Chondrocyte (in vitro differentiated cells): ENCODE results near the gene PSENEN. TPM values are rescaled to one million over a fixed set of nuclear protein-coding genes. Genes with fewer than 3 reads are reported as not detected.

Source experiments
- DNase-seq: peaks from one replicate; pipeline ENCODE4 v3.0.0; 2021; ENCODE audit warnings: mixed read lengths, low spot score
- H3K27ac Mint-ChIP-seq: one replicate; pipeline ENCODE4 v1.8.0; 2021; ENCODE audit warnings: mild to moderate bottlenecking, moderate library complexity, mixed read lengths; ENCODE audit not compliant: unreplicated experiment
- H3K27me3 Mint-ChIP-seq: 2 replicates; pipeline ENCODE4 v1.8.0; 2021; ENCODE audit warnings: low read depth, mixed read lengths
- H3K36me3 Mint-ChIP-seq: 2 replicates; pipeline ENCODE4 v1.8.0; 2021; ENCODE audit warnings: low read depth, mixed read lengths
- H3K4me1 Mint-ChIP-seq: 2 replicates; pipeline ENCODE4 v1.8.0; 2021; ENCODE audit warnings: low read depth, mild to moderate bottlenecking, mixed read lengths
- H3K4me3 Mint-ChIP-seq: one replicate; pipeline ENCODE4 v1.8.0; 2021; ENCODE audit warnings: mild to moderate bottlenecking, moderate library complexity, mixed read lengths; ENCODE audit not compliant: unreplicated experiment
- H3K9me3 Mint-ChIP-seq: 2 replicates; pipeline ENCODE4 v1.8.0; 2021; ENCODE audit warnings: low read depth, mixed read lengths
- total RNA-seq: library from RNA; stranded (reverse); gene quantifications from 3 replicates; pipeline ENCODE4 v1.2.1, GENCODE V29; 2021
- TF ChIP-seq, protein P1 (sequence below): fragments of 200-600 bp; sonication (generic); IDR thresholded peaks from 2 replicates; pipeline ENCODE4 v1.5.0; 2021; ENCODE audit warnings: antibody characterized with exemption, mild to moderate bottlenecking, moderate library complexity

The PSENEN gene
- total RNA-seq, 1 donor from 2014 or later = 59.9 TPM

DNA sequence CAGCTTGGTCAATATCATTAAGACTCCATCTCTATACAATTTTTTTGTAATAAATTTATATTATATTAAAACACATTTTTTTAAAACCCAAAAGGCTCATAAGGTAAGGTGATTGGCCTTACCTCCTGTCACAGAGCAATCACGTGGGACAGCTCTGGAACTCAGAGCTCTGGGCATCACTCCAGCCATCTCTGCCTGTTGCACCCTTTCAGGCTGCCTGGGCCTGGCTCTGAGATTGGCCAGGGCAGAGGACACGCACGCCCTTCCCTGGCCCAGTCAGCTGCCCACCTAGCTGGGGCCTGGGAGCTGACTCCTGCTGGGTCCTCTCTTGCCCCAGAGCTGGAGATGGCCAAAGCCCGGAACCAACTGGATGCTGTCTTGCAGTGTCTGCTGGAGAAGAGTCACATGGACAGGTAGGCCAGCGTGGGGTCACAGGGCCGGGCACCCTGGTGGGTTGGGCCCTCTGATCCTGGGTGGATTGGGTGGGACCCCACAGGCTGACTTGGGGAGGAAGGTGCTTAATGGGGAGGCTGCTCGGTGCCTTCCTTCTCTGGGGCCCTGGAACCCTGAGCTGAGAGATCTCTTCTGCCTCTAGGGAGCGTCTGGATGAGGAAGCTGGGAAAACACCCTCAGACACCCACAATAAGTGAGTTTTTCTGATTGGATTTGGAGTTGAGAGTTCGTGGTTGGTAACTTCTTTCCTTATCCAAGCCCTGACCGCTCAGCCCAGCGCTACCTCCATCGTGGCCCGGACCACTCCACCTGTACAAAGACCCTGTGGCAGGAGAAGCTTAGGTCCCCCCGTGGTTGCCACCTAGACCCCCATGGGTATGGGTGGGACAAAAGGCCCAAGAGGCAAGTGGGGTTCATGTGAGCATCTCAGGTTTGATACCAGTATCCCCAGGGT, 6.6 kb downstream of the PSENEN start:
- peak; percentile 86 for DNase-seq
- TF ChIP-seq, protein P1, sequence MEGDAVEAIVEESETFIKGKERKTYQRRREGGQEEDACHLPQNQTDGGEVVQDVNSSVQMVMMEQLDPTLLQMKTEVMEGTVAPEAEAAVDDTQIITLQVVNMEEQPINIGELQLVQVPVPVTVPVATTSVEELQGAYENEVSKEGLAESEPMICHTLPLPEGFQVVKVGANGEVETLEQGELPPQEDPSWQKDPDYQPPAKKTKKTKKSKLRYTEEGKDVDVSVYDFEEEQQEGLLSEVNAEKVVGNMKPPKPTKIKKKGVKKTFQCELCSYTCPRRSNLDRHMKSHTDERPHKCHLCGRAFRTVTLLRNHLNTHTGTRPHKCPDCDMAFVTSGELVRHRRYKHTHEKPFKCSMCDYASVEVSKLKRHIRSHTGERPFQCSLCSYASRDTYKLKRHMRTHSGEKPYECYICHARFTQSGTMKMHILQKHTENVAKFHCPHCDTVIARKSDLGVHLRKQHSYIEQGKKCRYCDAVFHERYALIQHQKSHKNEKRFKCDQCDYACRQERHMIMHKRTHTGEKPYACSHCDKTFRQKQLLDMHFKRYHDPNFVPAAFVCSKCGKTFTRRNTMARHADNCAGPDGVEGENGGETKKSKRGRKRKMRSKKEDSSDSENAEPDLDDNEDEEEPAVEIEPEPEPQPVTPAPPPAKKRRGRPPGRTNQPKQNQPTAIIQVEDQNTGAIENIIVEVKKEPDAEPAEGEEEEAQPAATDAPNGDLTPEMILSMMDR = no peak

DNA sequence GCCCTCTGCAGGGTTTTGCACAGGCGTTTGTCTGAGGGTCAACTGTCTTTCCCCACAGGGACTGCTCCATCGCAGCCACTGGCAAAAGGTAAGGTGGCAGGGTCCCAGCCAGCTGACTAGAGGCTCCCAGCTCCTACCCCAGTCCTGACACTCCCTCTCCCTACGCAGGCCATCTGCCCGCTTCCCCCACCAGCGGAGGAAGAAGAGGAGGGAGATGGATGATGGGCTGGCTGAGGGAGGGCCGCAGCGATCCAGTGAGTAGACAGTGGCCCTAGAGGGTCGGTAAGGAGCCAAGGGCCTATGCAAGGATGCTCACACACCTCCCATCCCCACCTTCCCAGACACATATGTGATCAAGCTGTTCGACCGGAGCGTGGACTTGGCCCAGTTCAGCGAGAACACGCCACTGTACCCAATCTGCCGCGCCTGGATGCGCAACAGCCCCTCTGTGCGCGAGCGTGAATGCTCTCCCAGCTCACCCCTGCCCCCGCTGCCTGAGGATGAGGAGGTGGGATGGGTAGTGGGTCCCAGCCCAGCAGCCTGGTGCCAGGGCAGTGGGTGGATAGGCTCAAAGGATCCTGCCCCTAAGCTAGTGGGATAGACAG, 7.4 kb downstream of the PSENEN start:
- peak; percentile 87 for DNase-seq

More for the DNA sequence above, 6.6 kb downstream of the PSENEN start:
- H3K4me3 Mint-ChIP-seq = no peak overlapping the region
- no peaks in the 10 kb centered on the region for H3K27me3 Mint-ChIP-seq
- peaks cover 43% of the 10 kb centered on the region for H3K4me1 Mint-ChIP-seq
- H3K27ac Mint-ChIP-seq = no peak overlapping the region
- peaks cover 8% of the 10 kb centered on the region for H3K36me3 Mint-ChIP-seq
- H3K9me3 Mint-ChIP-seq = no peaks in the 10 kb centered on the region

DNA sequence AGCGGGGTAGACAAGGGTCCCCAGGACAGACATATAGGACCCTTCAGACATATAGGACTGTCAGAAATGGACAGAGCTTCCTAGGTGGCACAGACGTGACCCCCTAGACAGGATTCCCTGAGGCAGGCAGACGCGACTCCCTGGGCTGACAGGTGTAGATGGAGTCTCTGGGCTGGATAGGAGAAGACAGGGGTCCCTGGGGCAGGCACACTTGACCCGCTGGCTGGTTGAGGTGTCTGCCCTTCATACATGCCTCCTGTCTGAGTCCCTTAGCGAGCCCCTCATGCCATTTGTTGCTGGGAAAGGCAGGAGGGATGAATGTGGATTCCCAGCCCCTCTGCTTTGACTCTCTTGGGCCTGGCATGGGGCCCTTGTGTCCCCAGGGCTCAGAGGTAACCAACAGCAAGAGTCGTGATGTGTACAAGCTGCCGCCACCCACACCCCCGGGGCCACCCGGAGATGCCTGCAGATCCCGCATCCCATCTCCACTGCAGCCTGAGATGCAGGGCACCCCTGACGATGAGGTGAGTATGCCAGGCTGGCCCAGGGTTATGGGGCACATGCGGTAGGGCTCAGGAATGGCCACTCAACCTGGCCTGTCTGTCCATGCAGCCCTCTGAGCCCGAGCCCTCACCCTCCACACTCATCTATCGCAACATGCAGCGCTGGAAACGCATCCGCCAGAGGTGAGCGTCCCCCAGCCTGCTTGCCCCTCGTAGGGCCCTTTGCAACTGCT, 8.4 kb downstream of the PSENEN start:
- DNase-seq = peak; percentile 86
- no peaks in the 10 kb centered on the region for H3K9me3 Mint-ChIP-seq
- no peak overlapping the region for H3K27ac Mint-ChIP-seq
- H3K36me3 Mint-ChIP-seq = peaks cover 8% of the 10 kb centered on the region
- H3K4me3 Mint-ChIP-seq = no peak overlapping the region
- peaks cover 40% of the 10 kb centered on the region for H3K4me1 Mint-ChIP-seq
- TF ChIP-seq, protein P1 = no peak
- no peaks in the 10 kb centered on the region for H3K27me3 Mint-ChIP-seq

More for the DNA sequence above, 7.4 kb downstream of the PSENEN start:
- peaks cover 45% of the 10 kb centered on the region for H3K4me1 Mint-ChIP-seq
- TF ChIP-seq, protein P1 = no peak
- no peak overlapping the region for H3K27ac Mint-ChIP-seq
- peaks cover 8% of the 10 kb centered on the region for H3K36me3 Mint-ChIP-seq
- H3K9me3 Mint-ChIP-seq = no peaks in the 10 kb centered on the region
- H3K27me3 Mint-ChIP-seq = no peaks in the 10 kb centered on the region
- H3K4me3 Mint-ChIP-seq = no peak overlapping the region

DNA sequence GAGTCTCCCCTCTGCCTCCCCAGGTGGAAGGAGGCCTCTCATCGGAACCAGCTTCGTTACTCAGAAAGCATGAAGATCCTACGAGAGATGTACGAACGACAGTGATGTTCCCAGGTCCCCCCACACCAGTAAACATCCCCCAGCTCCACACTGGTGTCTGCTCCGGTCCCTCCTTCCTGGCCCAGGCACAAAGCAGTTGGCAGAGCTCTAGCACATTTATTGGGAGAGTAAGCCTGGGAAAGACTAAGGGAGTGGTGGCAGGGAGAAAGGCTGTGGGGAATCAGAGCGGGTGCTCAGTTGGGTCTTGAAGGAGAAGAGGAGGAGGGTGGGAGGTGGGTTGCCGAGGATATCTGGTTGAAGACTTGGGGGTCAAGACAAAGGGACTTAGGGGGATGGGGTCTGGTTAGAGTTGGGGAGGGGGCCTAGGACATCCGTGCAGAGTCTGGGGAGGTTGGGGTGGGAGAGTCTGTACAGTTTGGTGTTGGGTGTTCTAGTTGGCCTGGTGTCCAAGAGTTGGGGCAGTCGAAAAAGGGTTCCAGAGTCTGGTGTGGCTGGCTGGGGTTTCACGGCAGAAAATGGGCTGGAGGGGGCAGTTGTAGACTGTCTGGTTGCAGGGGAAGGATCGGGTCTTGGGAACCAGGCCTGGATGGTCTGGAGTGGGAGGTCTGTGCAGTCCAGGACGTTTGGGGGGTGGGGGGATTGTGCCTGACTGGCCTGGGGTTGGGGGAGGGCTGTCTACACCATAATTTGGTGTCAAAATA, 9.1 kb downstream of the PSENEN start:
- H3K4me1 Mint-ChIP-seq = peaks cover 42% of the 10 kb centered on the region
- H3K9me3 Mint-ChIP-seq = no peaks in the 10 kb centered on the region
- TF ChIP-seq, protein P1 = no peak
- peak overlapping the region; percentile 53 for H3K27ac Mint-ChIP-seq
- no peak for DNase-seq
- H3K36me3 Mint-ChIP-seq = peaks cover 8% of the 10 kb centered on the region
- no peak overlapping the region for H3K4me3 Mint-ChIP-seq
- H3K27me3 Mint-ChIP-seq = no peaks in the 10 kb centered on the region
